ENCODE results near the gene ASXL1. TPM values are rescaled to one million over a fixed set of nuclear protein-coding genes. Genes with fewer than 3 reads are reported as not detected.
A peak's percentile ranks its signal among the peaks of the same experiment; 100 is the strongest.

The ASXL1 gene
- polyA plus RNA-seq, 2 of the 4 experiments (the other 2 are of a cell fraction), result 35.7 to 36.0 TPM

DNA sequence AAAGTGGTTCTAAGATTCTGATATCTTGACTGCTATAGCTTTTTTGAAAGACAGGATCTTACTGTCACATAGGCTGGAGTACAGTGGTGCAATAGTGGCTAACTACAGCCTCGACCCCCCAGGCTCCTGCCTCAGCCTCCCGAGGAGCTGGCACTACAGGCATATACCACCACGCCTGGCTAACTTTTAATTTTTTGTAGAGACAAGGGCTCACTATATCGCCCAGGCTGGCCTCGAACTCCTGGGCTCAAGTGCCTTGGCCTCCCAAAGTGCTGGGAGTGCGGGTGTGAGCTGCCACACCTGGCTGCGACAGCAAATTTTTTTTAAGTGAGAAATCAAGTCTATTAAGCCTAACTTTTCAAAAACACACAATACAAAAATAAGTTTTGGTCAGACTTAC, 120.4 kb downstream of the ASXL1 start:
- peaks cover 54% of the 10 kb centered on the region for H3K4me1 ChIP-seq
- POLR2A ChIA-PET, result no interaction called here
- 92% methylated on average over 7 of the region's 7 CpGs for WGBS (ENCODE audit: missing lambda C conversion rate)
- H3K4me3 ChIP-seq, result no peak overlapping the region
- ATAC-seq (no peak), DNase-seq (ENCODE audit: low read depth in 1 of 2, low spot score in 1 of 2) (no peak), FAIRE-seq (no peak)
- no peaks in the 10 kb centered on the region for H3K9me3 ChIP-seq
- TF ChIP-seq RFX5 (IDR thresholded peaks at IDR 0.05) (no peak), FOSL2 (IDR thresholded peaks at IDR 0.05) (no peak), FOSL2 (CRISPR knock-in tag; IDR thresholded peaks at IDR 0.05) (no peak), GATA3 (IDR thresholded peaks at IDR 0.05; ENCODE audit: borderline replicate concordance) (no peak), ZFP36 (IDR thresholded peaks at IDR 0.05; ENCODE audit: borderline replicate concordance, partially characterized antibody) (no peak), MAZ (IDR thresholded peaks at IDR 0.05; ENCODE audit: borderline replicate concordance, low read depth, low read length) (no peak), SREBF2 (IDR thresholded peaks at IDR 0.05) (no peak), MYC (IDR thresholded peaks at IDR 0.05; ENCODE audit: borderline replicate concordance, low read length) (no peak), RARB (CRISPR knock-in tag; IDR thresholded peaks at IDR 0.05) (no peak), CEBPB (IDR thresholded peaks at IDR 0.05) (no peak), NPAS2 (CRISPR knock-in tag; IDR thresholded peaks at IDR 0.05; ENCODE audit: borderline replicate concordance) (no peak), RCOR1 (IDR thresholded peaks at IDR 0.05; ENCODE audit: low read depth, low read length) (no peak), KDM1A (IDR thresholded peaks at IDR 0.05; ENCODE audit: low read depth) (no peak), PHF8 (IDR thresholded peaks at IDR 0.05; ENCODE audit: borderline replicate concordance, low read depth) (no peak), HEYL (CRISPR knock-in tag; IDR thresholded peaks at IDR 0.05) (no peak), JUN (IDR thresholded peaks at IDR 0.05) (no peak), BHLHE40 (IDR thresholded peaks at IDR 0.05; ENCODE audit: low read depth, low read length) (no peak)
- TF ChIP-seq, protein P1, sequence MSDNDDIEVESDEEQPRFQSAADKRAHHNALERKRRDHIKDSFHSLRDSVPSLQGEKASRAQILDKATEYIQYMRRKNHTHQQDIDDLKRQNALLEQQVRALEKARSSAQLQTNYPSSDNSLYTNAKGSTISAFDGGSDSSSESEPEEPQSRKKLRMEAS (IDR thresholded peaks at IDR 0.05), result no peak
- TF ChIP-seq, protein P2, sequence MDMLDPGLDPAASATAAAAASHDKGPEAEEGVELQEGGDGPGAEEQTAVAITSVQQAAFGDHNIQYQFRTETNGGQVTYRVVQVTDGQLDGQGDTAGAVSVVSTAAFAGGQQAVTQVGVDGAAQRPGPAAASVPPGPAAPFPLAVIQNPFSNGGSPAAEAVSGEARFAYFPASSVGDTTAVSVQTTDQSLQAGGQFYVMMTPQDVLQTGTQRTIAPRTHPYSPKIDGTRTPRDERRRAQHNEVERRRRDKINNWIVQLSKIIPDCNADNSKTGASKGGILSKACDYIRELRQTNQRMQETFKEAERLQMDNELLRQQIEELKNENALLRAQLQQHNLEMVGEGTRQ (IDR thresholded peaks at IDR 0.05), result no peak
- TF ChIP-seq, protein P3, sequence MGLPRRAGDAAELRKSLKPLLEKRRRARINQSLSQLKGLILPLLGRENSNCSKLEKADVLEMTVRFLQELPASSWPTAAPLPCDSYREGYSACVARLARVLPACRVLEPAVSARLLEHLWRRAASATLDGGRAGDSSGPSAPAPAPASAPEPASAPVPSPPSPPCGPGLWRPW (IDR thresholded peaks at IDR 0.05), result no peak
- TF ChIP-seq, protein P4, sequence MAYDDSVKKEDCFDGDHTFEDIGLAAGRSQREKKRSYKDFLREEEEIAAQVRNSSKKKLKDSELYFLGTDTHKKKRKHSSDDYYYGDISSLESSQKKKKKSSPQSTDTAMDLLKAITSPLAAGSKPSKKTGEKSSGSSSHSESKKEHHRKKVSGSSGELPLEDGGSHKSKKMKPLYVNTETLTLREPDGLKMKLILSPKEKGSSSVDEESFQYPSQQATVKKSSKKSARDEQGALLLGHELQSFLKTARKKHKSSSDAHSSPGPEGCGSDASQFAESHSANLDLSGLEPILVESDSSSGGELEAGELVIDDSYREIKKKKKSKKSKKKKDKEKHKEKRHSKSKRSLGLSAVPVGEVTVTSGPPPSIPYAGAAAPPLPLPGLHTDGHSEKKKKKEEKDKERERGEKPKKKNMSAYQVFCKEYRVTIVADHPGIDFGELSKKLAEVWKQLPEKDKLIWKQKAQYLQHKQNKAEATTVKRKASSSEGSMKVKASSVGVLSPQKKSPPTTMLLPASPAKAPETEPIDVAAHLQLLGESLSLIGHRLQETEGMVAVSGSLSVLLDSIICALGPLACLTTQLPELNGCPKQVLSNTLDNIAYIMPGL (CRISPR knock-in tag; IDR thresholded peaks at IDR 0.05; ENCODE audit: borderline replicate concordance), result no peak
- H3K27ac ChIP-seq, result no peak overlapping the region; a peak in 1 of 6 replicates
- CTCF ChIA-PET, result interaction anchor here (1.1 to 1.2 kb wide), 2 partner anchors 21 to 174 kb away, joined by 4 to 5 read pairs; no protein-coding TSS in a partner anchor
- no peak overlapping the region for H3K4me2 ChIP-seq

DNA sequence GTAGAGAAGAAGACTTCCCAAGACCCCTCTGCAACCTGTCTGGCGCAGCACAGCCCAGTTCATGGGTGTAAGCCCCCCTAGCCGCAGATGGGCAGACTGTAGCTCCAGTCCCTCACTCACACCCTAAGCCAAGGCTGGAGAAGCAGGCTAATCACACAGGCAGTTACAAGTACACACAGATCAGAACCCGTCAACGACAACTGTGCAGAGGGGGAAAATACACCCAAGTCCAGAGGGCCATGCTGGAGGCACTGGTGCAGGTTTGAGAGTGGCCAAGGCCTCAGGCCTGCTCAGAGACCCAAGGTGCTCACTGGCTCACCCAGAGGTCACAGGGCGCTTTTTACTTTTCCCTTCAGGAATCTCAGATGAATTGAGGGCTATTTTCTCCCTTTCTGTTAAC, 120.9 kb downstream of the ASXL1 start:
- ChIA-PET POLR2A (no interaction called here), CTCF (interaction anchor here (1.2 kb wide), 1 partner anchor 21 kb away, joined by 4 read pairs; no protein-coding TSS in a partner anchor)
- ATAC-seq, result no peak
- no peak for TF ChIP-seq TFCP2L1 (CRISPR knock-in tag; IDR thresholded peaks at IDR 0.05)
- no peak for TF ChIP-seq BHLHE40 (IDR thresholded peaks at IDR 0.05; ENCODE audit: low read depth, low read length)
- TF ChIP-seq JUNB (IDR thresholded peaks at IDR 0.05), result no peak
- TF ChIP-seq PHF8 (IDR thresholded peaks at IDR 0.05; ENCODE audit: borderline replicate concordance, low read depth), result no peak
- TF ChIP-seq, protein P3 (IDR thresholded peaks at IDR 0.05), result no peak
- no peak for TF ChIP-seq MAZ (IDR thresholded peaks at IDR 0.05; ENCODE audit: borderline replicate concordance, low read depth, low read length)
- no peak for TF ChIP-seq KDM5A (IDR thresholded peaks at IDR 0.05)
- no peak for TF ChIP-seq SMC3 (IDR thresholded peaks at IDR 0.05)
- no peak for TF ChIP-seq RARB (CRISPR knock-in tag; IDR thresholded peaks at IDR 0.05)
- no peak for TF ChIP-seq EP300 (IDR thresholded peaks at IDR 0.05)
- TF ChIP-seq HOXA7 (CRISPR knock-in tag; IDR thresholded peaks at IDR 0.05), result no peak
- TF ChIP-seq, protein P5, sequence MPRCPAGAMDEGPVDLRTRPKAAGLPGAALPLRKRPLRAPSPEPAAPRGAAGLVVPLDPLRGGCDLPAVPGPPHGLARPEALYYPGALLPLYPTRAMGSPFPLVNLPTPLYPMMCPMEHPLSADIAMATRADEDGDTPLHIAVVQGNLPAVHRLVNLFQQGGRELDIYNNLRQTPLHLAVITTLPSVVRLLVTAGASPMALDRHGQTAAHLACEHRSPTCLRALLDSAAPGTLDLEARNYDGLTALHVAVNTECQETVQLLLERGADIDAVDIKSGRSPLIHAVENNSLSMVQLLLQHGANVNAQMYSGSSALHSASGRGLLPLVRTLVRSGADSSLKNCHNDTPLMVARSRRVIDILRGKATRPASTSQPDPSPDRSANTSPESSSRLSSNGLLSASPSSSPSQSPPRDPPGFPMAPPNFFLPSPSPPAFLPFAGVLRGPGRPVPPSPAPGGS (IDR thresholded peaks at IDR 0.05), result no peak
- TF ChIP-seq, protein P4 (CRISPR knock-in tag; IDR thresholded peaks at IDR 0.05; ENCODE audit: borderline replicate concordance), result no peak
- TF ChIP-seq FOSL2 (IDR thresholded peaks at IDR 0.05), result no peak
- TF ChIP-seq FOSL2 (CRISPR knock-in tag; IDR thresholded peaks at IDR 0.05), result no peak
- no peak overlapping the region for H3K4me2 ChIP-seq
- peaks cover 49% of the 10 kb centered on the region for H3K4me1 ChIP-seq
- no peak for DNase-seq (ENCODE audit: low read depth in 1 of 2, low spot score in 1 of 2)
- 93% methylated on average over 5 of the region's 5 CpGs for WGBS (ENCODE audit: missing lambda C conversion rate)
- H3K4me3 ChIP-seq, result no peak overlapping the region
- FAIRE-seq, result no peak
- no peaks in the 10 kb centered on the region for H3K9me3 ChIP-seq
- H3K27ac ChIP-seq, result peak overlapping the region in 1 of 2 experiments; percentile 36; a peak in 1 of 6 replicates
